Breast epithelium (tissue), 4 donors: Measurements from ENCODE around the gene SCGN. TPM values are rescaled to one million over a fixed set of nuclear protein-coding genes. Genes with fewer than 3 reads are reported as not detected.

Experiments used
- DNase-seq, 2 donors: peaks; one replicate each; pipeline ENCODE4 v3.0.0-alpha.2; 2019; ENCODE audit warnings: low spot score in 2 of 2
- H3K27ac ChIP-seq, 2 donors: fragments of 200-600 bp; sonication (generic) in 1 of 2; one replicate each; pipeline ENCODE4 v1.5.1; 2016 to 2019; ENCODE audit warnings: mild to moderate bottlenecking in 1 of 2
- H3K27me3 ChIP-seq, 2 donors: fragments of 200-600 bp; sonication (generic) in 1 of 2; one replicate each; pipeline versions ENCODE4 v1.5.1 to v1.6.0; 2017 to 2019; ENCODE audit warnings: control low read depth in 1 of 2, mild to moderate bottlenecking in 1 of 2
- H3K36me3 ChIP-seq: fragments of 200-600 bp; one replicate; pipeline ENCODE4 v1.5.1; 2019
- H3K4me1 ChIP-seq, 2 donors: fragments of 200-600 bp; sonication (generic); one replicate each; pipeline ENCODE4 v1.5.1; 2016 to 2019; ENCODE audit warnings: control low read depth in 1 of 2
- H3K4me3 ChIP-seq, 3 donors: fragments of 200-600 bp; sonication (generic); 1 replicate in 2 of 3; 2 replicates in 1 of 3; pipeline ENCODE4 v1.5.1; 2016 to 2019; ENCODE audit warnings: mild to moderate bottlenecking in 3 of 3, moderate library complexity in 2 of 3
- H3K9me3 ChIP-seq, 2 donors: fragments of 200-600 bp; sonication (generic) in 1 of 2; one replicate each; pipeline ENCODE4 v1.5.1; 2016 to 2019; ENCODE audit warnings: control low read depth in 1 of 2
- CTCF ChIP-seq, 3 donors: fragments of 450-650 bp; IDR thresholded peaks; one replicate each; pipeline ENCODE4 v1.5.1; 2016 to 2017; ENCODE audit warnings: antibody characterized with exemption in 3 of 3, mild to moderate bottlenecking in 3 of 3, moderate library complexity in 3 of 3
- POLR2A ChIP-seq: fragments of 450-650 bp; IDR thresholded peaks from one replicate; pipeline ENCODE4 v1.6.1; 2016; ENCODE audit warnings: antibody characterized with exemption, mild to moderate bottlenecking, moderate library complexity
- POLR2AphosphoS5 ChIP-seq, 3 donors: sonication (generic); formaldehyde crosslinking; IDR thresholded peaks; one replicate each; pipeline ENCODE4 v1.6.1; 2017; ENCODE audit warnings: antibody characterized with exemption in 3 of 3
- intact Hi-C: fragments of 100-400 bp; cut with DNase I; formaldehyde crosslinking; loops from one replicate; pipeline ENCODE4 v1.15.1; 2023; ENCODE audit warnings: low total_unique reads
- total RNA-seq, 3 donors: library from RNA; depleted of rRNA; stranded (reverse); fragments of >200 nt; gene quantifications; one replicate each; pipeline ENCODE4 v1.1.0, GENCODE V29; 2016

SCGN gene
- total RNA-seq, 3 donors from 2014 or later: 0.59 to 0.80 TPM; not detected in 1

DNA sequence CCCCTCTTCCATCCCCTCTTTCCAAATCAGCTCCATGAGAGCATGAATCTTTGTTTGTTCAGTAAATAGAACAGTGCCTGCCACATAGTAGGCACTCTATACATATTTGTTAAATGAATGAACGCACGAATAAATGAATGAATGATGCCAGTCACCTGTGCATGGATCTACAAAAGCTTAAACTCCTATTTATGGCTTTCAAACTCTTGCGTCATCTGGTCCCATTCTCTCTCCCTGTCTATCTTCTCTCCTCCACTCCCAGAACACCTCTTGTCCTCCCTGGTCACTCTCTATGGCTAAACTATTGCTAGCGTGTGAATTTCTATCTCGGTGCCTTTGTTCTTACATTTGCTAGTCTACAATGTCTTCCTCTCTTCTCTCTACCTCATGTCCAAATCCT lies 24.8 kb downstream of the SCGN start:
- intact Hi-C loops: no loop called here
- no peak for TF ChIP-seq POLR2AphosphoS5 (IDR thresholded peaks at IDR 0.05)
- no peak for TF ChIP-seq CTCF (IDR thresholded peaks at IDR 0.05)
- no peak for TF ChIP-seq POLR2A
- H3K9me3 ChIP-seq: no peaks in the 10 kb centered on the region
- H3K27ac ChIP-seq: no peak overlapping the region
- H3K4me1 ChIP-seq: no peaks in the 10 kb centered on the region
- no peaks in the 10 kb centered on the region for H3K36me3 ChIP-seq
- no peaks in the 10 kb centered on the region for H3K27me3 ChIP-seq
- no peak for DNase-seq
- no peak overlapping the region for H3K4me3 ChIP-seq

- Histone ChIP-seq H3K4me1 (no peaks in the 10 kb centered on the region), H3K27ac (no peak overlapping the region), H3K27me3 (no peaks in the 10 kb centered on the region), H3K36me3 (no peaks in the 10 kb centered on the region), H3K9me3 (no peaks in the 10 kb centered on the region), H3K4me3 (no peak overlapping the region)
- DNase-seq: no peak
- TF ChIP-seq POLR2A (no peak), POLR2AphosphoS5 (IDR thresholded peaks at IDR 0.05) (no peak), CTCF (IDR thresholded peaks at IDR 0.05) (no peak)
- intact Hi-C loops: no loop called here
Observed at GRCh38 chr6:25681848-25682247, 29.8 kb downstream of the SCGN start.

DNA sequence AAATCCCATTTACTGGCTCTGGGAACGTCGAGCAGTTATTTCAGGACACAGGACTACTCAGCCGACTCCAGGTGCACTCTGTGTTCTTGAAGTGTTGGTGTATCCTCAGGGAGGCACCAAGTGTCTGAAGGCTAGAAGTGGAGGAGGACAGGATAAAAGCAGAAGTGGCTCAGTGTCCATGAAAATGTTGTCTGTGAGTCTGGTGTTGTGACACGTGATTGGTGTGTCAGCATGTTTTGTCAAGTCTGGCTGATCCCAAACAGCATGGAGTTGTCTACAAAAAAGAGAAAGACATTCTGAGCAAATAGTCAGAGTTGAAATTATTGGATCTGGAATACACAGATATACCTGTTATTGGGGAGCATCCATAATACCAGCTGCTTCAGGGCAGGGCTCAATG lies 30.3 kb downstream of the SCGN start:
- no peaks in the 10 kb centered on the region for H3K9me3 ChIP-seq
- no peaks in the 10 kb centered on the region for H3K4me1 ChIP-seq
- no peak for DNase-seq
- H3K36me3 ChIP-seq: no peaks in the 10 kb centered on the region
- no peak overlapping the region for H3K4me3 ChIP-seq
- H3K27ac ChIP-seq: no peak overlapping the region
- no peaks in the 10 kb centered on the region for H3K27me3 ChIP-seq
- intact Hi-C loops: no loop called here
- TF ChIP-seq CTCF (IDR thresholded peaks at IDR 0.05): no peak
- TF ChIP-seq POLR2AphosphoS5 (IDR thresholded peaks at IDR 0.05): no peak
- no peak for TF ChIP-seq POLR2A

DNA sequence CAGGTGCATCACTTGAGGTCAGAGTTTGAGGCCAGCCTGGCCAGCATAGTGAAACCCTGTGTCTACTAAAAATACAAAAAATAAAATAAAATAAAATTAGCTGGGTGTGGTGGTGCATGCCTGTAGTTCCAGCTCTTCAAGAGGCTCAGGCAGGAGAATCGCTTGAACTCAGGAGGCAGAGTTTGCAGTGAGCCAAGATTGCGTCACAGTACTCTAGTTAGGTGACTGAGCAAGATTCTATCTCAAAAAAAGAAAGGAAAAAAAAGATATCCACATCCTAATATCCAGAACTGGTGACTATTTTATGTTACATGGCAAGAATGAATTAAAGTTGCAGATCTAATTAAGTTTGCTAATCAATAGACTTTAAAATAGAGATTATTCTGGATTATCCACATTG lies 32.5 kb downstream of the SCGN start:
- Histone ChIP-seq H3K9me3 (no peaks in the 10 kb centered on the region), H3K4me1 (no peaks in the 10 kb centered on the region)
- intact Hi-C loops: no loop called here

DNA sequence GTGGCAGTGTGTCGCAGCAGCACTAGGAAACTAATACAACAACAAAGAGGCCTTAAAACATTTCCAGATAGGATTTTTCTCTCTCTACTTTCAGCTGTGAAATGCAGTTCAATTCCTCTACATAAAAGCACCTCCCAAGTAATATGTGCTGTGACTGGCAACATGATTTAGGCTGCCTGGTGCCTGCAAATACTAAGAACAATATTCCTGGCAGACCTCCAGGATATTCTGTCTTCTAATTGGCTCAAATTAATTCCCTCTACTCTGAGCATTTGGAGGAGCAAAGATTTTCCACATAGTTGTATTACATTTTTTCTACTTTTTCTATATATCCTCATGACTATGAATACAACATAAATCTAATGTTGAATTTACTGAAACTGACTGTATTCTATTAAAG lies 33.2 kb downstream of the SCGN start:
- no peaks in the 10 kb centered on the region for H3K4me1 ChIP-seq
- H3K36me3 ChIP-seq: no peaks in the 10 kb centered on the region
- TF ChIP-seq POLR2AphosphoS5 (IDR thresholded peaks at IDR 0.05) (no peak), CTCF (IDR thresholded peaks at IDR 0.05) (no peak), POLR2A (no peak)
- no peak overlapping the region for H3K27ac ChIP-seq
- no peaks in the 10 kb centered on the region for H3K9me3 ChIP-seq
- no peak for DNase-seq
- H3K27me3 ChIP-seq: no peaks in the 10 kb centered on the region
- H3K4me3 ChIP-seq: no peak overlapping the region
- intact Hi-C loops: no loop called here

More for the DNA sequence above, 32.5 kb downstream of the SCGN start:
- H3K36me3 ChIP-seq: no peaks in the 10 kb centered on the region
- no peak for DNase-seq
- H3K27ac ChIP-seq: no peak overlapping the region
- TF ChIP-seq POLR2A (no peak), POLR2AphosphoS5 (IDR thresholded peaks at IDR 0.05) (no peak)
- no peak overlapping the region for H3K4me3 ChIP-seq
- no peaks in the 10 kb centered on the region for H3K27me3 ChIP-seq

- H3K36me3 ChIP-seq: no peaks in the 10 kb centered on the region
- intact Hi-C loops: no loop called here
Observed at GRCh38 chr6:25685896-25686295, 33.9 kb downstream of the SCGN start.

More at GRCh38 chr6:25685896-25686295, 33.9 kb downstream of the SCGN start:
- H3K27me3 ChIP-seq: no peaks in the 10 kb centered on the region
- TF ChIP-seq POLR2AphosphoS5 (IDR thresholded peaks at IDR 0.05) (no peak), POLR2A (no peak), CTCF (IDR thresholded peaks at IDR 0.05) (no peak)
- H3K4me1 ChIP-seq: no peaks in the 10 kb centered on the region
- no peaks in the 10 kb centered on the region for H3K9me3 ChIP-seq
- no peak overlapping the region for H3K4me3 ChIP-seq
- H3K27ac ChIP-seq: no peak overlapping the region
- DNase-seq: no peak
